ENCODE results near the gene LSS.

- TF ChIP-seq CTCF (IDR thresholded peaks at IDR 0.05) (no peak), POLR2A (IDR thresholded peaks at IDR 0.05) (no peak)
These were observed 69.2 kb downstream of the LSS start for GRCh38 chr21:46159390-46159789.
